GM21786 (cell line): ENCODE results near the gene TBCC.

ENCODE experiments used
- ATAC-seq: cut with Tn5 transposase; IDR thresholded peaks from one replicate; pipeline ENCODE4 v1.9.1; 2021; ENCODE audit not compliant: unreplicated experiment

The TBCC gene

GRCh38 chr6:42696526-42697267 is 49.2 kb downstream of the TBCC start:
- ATAC-seq, result no peak

- no peak for ATAC-seq
Measured at GRCh38 chr6:42694586-42694985, 51.3 kb downstream of the TBCC start.
